GM13977 (cell line): ENCODE data around the gene ANKS3.

Experiments
- DNase-seq: peaks from one replicate; pipeline ENCODE4 v3.0.0; 2012; ENCODE audit warnings: low spot score
- in situ Hi-C: fragments of 300-500 bp; cut with MboI; formaldehyde crosslinking; loops from one replicate; pipeline ENCODE4 v1.12.0; 2022; ENCODE audit warnings: low sequenced_read_pairs, low pct_unique_long_range_greater_than_20kb, mixed read lengths, inconsistent platforms; ENCODE audit not compliant: unreplicated experiment
- TF ChIP-seq, protein P1 (sequence below): IDR thresholded peaks from 2 replicates; pipeline ENCODE4 v1.5.1; 2012; ENCODE audit warnings: mild to moderate bottlenecking, control low read depth; ENCODE audit not compliant: insufficient read depth; ENCODE audit errors: extremely low read depth, missing control alignments

ANKS3 gene

DNA sequence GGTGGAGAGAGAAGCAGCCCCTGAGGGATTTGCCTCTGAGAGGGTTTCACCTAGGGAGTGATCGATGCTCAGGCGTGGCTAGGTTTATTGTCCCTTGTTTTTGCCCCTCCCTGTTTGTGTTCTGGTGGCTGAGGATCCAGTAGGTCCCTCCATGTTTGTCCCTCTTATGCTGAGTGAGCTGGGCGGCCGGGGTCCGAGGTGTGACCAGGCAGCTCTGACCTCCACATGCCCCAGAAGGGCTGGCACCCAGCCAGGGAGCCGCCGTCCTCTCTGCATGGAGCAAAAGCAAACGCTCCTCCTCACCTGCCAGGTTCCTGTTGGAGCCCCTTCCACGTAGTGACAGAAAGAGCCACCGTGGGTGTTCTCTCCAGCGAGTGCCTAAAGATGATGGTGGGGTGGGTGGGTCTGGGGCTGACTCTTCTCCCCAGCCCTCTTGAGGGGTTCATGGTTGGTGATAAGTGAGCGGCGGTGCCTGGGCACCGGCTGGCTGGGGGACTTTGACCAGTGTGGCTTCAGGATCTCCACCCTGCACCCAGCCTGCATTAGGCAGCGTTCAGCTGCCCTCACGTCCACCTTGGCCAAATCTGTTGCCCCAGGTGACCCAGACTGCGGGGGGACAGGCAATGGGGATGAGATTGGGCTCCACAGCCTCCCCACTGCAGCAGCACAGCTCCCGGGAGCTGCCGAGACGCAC is 54.8 kb downstream of the ANKS3 start:
- DNase-seq = no peak
- in situ Hi-C loops = no loop called here
- TF ChIP-seq, protein P1, sequence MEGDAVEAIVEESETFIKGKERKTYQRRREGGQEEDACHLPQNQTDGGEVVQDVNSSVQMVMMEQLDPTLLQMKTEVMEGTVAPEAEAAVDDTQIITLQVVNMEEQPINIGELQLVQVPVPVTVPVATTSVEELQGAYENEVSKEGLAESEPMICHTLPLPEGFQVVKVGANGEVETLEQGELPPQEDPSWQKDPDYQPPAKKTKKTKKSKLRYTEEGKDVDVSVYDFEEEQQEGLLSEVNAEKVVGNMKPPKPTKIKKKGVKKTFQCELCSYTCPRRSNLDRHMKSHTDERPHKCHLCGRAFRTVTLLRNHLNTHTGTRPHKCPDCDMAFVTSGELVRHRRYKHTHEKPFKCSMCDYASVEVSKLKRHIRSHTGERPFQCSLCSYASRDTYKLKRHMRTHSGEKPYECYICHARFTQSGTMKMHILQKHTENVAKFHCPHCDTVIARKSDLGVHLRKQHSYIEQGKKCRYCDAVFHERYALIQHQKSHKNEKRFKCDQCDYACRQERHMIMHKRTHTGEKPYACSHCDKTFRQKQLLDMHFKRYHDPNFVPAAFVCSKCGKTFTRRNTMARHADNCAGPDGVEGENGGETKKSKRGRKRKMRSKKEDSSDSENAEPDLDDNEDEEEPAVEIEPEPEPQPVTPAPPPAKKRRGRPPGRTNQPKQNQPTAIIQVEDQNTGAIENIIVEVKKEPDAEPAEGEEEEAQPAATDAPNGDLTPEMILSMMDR = no peak

DNA sequence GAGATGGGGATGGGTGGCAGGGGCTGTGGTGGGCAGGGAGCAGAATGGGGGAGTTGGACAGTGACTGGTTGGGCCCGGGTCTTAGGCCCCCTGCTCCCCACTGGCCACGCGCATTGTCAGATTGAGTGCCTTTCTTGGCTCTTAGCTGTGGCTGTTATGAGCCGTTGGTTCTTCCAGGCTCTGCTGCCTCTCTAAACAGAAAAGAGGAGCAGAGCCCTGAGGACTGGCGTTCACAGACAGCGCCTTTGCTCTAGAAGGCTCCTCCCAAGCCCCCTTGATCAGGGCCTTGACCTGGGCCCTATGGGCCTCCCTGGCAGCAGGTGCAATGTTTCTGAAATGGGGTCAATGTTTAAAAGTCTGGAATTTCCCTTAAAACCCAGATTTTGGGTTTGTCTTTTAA is 55.5 kb downstream of the ANKS3 start:
- no peak for DNase-seq
- in situ Hi-C loops = no loop called here
- TF ChIP-seq, protein P1 = no peak

DNA sequence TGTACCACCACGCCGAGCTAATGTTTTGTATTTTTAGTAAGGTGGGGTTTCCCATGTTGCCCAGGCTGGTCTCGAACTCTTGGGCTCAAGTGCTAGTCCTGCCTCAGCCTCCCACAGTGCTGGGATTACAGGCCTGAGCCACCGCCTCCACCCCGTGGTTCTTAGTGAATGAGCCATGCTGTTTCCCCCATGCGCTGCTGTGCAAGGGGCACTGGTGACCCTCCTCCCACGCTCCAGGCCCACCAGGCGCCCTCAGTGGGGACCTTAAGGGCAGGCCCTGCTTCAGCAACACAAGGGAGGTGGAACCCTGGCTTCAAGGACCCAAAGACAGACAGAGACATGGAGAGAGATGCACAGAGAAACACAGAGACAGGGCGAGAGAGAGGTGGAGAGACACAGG is 56.1 kb downstream of the ANKS3 start:
- TF ChIP-seq, protein P1 = no peak
- in situ Hi-C loops = no loop called here

DNA sequence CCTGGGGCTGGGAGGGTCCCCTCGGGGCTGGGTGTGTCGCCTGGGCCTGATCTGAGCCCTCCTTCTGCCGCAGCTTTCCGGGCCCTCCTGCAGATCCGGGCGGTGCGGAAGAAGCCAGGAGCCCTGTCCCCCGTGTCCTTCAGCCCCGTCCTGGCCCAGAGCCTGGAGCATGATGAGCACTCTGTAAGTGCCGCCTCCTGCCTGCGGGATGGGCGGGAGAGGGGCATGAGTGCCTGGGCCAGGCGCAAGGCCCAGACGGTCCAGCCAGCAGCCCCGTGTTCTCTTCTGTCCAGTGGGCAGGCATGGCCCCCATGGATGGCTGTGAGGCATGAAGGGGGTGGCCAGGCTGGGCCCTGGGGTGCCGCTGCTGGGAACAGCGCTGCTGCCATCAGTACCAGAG is 56.7 kb downstream of the ANKS3 start:
- TF ChIP-seq, protein P1 = no peak
- DNase-seq = no peak
- in situ Hi-C loops = no loop called here

More for the DNA sequence above, 56.1 kb downstream of the ANKS3 start:
- no peak for DNase-seq

DNA sequence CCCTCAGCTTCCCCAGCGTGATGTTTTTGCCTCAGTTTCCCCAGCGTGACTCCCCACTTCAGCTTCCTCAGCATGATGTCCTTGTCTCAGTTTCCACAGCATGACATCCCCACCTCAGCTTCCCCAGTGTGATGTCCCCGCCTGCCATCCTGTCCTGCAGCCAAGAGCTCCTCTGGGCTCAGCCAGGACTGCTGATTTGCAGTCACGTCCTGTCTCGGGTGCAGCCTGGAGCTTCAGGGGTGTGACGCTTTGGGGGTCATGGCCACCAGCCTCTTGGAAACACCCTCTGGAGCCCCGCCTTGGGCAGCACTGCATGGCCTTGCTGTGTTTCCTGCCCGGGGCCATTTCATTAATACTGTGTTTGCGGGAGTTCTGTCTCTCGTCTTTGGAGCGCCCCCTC is 57.2 kb downstream of the ANKS3 start:
- TF ChIP-seq, protein P1 = no peak
- in situ Hi-C loops = no loop called here
- no peak for DNase-seq

DNA sequence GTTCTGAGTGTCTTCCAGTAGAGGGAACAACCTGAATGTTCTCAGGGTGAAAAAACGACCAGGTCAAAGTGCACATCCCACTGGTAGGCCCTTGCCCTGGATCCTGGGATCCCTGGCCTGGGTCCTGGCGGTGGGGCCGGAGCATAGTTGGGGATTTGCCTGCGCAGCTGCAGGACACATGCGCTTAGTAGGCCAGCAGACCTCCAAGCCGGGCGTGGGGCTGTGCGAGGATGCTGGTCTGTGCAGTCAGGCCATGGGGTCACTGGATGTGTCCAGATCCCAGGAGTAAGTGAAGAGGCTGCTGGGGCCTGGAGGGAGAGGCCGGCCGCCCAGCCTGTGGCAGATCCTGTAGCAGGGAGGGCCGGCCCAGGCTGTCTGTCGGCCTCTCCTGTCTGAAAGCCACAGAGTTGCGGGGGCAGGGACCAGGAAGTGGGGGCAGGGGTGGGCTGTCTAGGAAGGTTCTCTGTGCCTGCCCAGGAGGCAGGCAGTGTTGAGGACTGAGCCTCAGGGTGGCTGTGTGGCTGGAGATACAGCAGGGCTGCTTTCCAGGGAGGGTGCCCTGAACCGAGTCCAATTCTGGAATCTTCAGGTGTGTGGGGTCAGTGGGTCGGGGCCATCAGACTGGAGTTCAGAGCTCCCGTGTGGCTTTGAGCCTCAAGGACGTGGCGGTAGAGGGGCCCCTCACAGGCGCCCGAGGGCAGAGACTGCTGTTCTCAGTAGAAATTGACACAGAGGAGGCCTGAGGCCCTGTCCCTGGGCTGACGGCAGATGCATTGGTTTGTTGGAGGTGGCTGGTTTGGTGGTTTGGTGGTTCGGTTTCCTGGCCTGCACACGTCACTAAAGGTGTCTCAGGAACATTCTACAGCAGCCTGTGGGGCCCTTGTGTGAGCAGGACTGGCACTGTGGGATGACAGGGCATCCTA is 57.9 kb downstream of the ANKS3 start:
- TF ChIP-seq, protein P1 = no peak
- in situ Hi-C loops = no loop called here
- no peak for DNase-seq
